Endothelial cell (in vitro differentiated cells): ENCODE data around the gene C11orf58. TPM values are rescaled to one million over a fixed set of nuclear protein-coding genes. Genes with fewer than 3 reads are reported as not detected.

Experiments used
- DNase-seq: peaks from one replicate; pipeline ENCODE4 v3.0.0; 2021; ENCODE audit warnings: low spot score
- H3K27ac Mint-ChIP-seq: one replicate; pipeline ENCODE4 v1.8.0; 2021; ENCODE audit warnings: mixed read lengths, inconsistent platforms; ENCODE audit not compliant: unreplicated experiment
- H3K27me3 Mint-ChIP-seq: one replicate; pipeline ENCODE4 v1.8.0; 2021; ENCODE audit warnings: mild to moderate bottlenecking, moderate library complexity, mixed read lengths, inconsistent platforms; ENCODE audit not compliant: unreplicated experiment
- H3K36me3 Mint-ChIP-seq: one replicate; pipeline ENCODE4 v1.8.0; 2021; ENCODE audit warnings: mild to moderate bottlenecking, low read depth, mixed read lengths, inconsistent platforms; ENCODE audit not compliant: unreplicated experiment
- H3K4me1 Mint-ChIP-seq: one replicate; pipeline ENCODE4 v1.8.0; 2021; ENCODE audit warnings: mild to moderate bottlenecking, mixed read lengths, inconsistent platforms; ENCODE audit not compliant: unreplicated experiment
- H3K4me3 Mint-ChIP-seq: one replicate; pipeline ENCODE4 v1.8.0; 2021; ENCODE audit warnings: mild to moderate bottlenecking, mixed read lengths, inconsistent platforms; ENCODE audit not compliant: unreplicated experiment
- H3K9me3 Mint-ChIP-seq: one replicate; pipeline ENCODE4 v1.8.0; 2021; ENCODE audit warnings: mixed read lengths, inconsistent platforms; ENCODE audit not compliant: unreplicated experiment
- long read RNA-seq: library from polyadenylated mRNA; unstranded; transcript quantifications from one replicate; pipeline ENCODE4 v2.0.0, GENCODE V29; 2020; ENCODE audit not compliant: unreplicated experiment
- total RNA-seq: library from RNA; stranded (reverse); fragmentation: NEBNext Ultra II Directional; extraction: Animal tissue kit (Norgen Biotek cat#: 25700); gene quantifications from one replicate; pipeline ENCODE4 v1.2.1, GENCODE V29; 2021; ENCODE audit not compliant: unreplicated experiment
- TF ChIP-seq, protein P1 (sequence below): fragments of 200-600 bp; sonication (generic); IDR thresholded peaks from one replicate; pipeline ENCODE4 v1.5.0; 2021; ENCODE audit warnings: antibody characterized with exemption; ENCODE audit not compliant: unreplicated experiment

The C11orf58 gene
- 125 TPM for total RNA-seq
- long read RNA-seq, transcript C11orf58-201 (5 exons, 2,049 nt): major isoform, 176 of 193 reads
- long read RNA-seq, partial matches to known transcripts: 1 of 193 reads
- long read RNA-seq, other reads (novel, unspliced or antisense): 14 of 193 reads

DNA sequence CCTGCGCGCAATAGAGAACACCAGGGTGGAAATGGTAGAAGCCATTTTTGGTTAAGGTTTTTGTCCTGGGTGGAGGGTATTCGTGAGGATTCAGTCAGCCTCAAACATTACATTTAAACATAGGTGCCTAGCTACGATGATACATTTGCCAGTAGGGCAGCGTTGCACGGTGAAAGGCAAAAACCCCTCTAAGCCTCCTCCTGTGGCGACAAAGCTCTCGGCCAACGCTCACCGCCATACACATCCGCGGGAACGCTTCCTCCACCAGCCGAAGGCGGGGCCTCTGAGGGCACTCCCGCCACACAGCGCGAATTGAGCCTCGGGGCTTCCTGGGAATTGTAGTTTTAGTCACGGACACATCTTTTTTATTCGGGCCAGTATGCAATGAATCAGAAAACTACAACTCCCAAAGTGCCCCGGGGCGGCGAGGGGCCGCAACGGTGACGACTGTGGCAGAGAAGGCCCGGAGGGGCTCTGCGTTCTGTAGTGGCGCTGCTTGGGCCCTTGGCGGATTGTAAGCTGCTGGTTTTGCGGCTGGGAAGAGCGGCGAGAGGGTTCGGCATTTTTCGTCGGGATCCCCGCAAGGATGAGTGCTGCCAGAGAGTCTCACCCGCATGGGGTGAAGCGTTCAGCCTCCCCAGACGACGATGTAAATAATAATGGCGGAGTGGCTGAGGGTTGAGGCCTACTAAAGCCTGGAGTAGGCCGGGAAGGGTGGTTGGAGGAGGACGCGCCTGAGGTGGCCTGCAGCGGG is at the start of gene C11orf58:
TSS of gene C11orf58 (plus strand) at position 455 of the 754 bp plus-strand sequence. CDS start at position 587, 132 bp downstream.
- H3K27ac Mint-ChIP-seq: no peak within 1 kb of the TSS
- peaks cover 6% of the 10 kb centered on the region for H3K36me3 Mint-ChIP-seq
- peak within 1 kb of the TSS; percentile 75 for H3K4me3 Mint-ChIP-seq

DNA sequence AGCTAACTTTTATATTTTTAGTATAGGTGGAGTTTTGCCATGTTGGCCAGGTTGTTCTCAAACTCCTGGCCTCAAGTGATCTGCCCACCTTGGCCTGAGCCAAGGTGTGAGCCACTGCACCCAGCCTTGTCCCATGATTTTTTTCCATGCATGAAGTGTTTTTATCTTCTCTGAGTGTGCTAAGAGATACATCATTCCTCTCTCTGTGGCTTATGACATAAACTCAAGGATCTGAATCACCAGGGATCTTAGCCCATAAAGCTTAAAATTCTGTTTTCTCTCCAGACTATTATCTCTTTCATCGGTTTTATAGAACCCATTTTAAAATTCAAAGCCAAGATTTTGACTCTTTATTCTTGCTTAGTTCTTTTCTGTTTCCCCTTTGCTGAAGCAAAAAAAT is 48.4 kb upstream of the C11orf58 start:
- H3K4me1 Mint-ChIP-seq: no peaks in the 10 kb centered on the region
- no peaks in the 10 kb centered on the region for H3K9me3 Mint-ChIP-seq
- no peak overlapping the region for H3K4me3 Mint-ChIP-seq
- no peaks in the 10 kb centered on the region for H3K36me3 Mint-ChIP-seq
- TF ChIP-seq, protein P1, sequence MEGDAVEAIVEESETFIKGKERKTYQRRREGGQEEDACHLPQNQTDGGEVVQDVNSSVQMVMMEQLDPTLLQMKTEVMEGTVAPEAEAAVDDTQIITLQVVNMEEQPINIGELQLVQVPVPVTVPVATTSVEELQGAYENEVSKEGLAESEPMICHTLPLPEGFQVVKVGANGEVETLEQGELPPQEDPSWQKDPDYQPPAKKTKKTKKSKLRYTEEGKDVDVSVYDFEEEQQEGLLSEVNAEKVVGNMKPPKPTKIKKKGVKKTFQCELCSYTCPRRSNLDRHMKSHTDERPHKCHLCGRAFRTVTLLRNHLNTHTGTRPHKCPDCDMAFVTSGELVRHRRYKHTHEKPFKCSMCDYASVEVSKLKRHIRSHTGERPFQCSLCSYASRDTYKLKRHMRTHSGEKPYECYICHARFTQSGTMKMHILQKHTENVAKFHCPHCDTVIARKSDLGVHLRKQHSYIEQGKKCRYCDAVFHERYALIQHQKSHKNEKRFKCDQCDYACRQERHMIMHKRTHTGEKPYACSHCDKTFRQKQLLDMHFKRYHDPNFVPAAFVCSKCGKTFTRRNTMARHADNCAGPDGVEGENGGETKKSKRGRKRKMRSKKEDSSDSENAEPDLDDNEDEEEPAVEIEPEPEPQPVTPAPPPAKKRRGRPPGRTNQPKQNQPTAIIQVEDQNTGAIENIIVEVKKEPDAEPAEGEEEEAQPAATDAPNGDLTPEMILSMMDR: no peak
- DNase-seq: no peak
- peaks cover 7% of the 10 kb centered on the region for H3K27me3 Mint-ChIP-seq
- H3K27ac Mint-ChIP-seq: no peak overlapping the region

More for the DNA sequence above, at the start of gene C11orf58:
- H3K4me1 Mint-ChIP-seq: peaks cover 7% of the 10 kb centered on the region
- H3K9me3 Mint-ChIP-seq: no peaks in the 10 kb centered on the region
- peak; percentile 95 for DNase-seq
- H3K27me3 Mint-ChIP-seq: peaks cover 4% of the 10 kb centered on the region
- TF ChIP-seq, protein P1: no peak

DNA sequence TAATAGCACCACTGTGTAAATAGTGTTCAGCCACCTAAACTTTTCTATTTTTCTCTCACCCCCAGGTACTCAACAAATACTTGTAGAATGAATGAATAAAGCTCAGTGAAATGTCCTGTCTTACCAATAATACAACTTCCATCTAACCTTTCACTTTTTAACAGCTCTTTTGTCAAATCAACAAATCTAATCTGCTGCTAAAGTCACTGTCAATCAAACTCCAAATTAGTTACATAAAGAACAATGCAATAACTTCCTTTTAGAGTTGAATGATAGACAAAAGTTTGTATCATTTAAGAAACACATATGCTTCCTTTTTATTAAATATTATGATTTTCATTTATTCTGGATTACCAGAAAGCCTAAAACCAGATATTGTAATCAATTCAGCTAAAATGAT is 34.7 kb upstream of the C11orf58 start:
- no peak overlapping the region for H3K4me3 Mint-ChIP-seq
- peaks cover 3% of the 10 kb centered on the region for H3K4me1 Mint-ChIP-seq
- no peaks in the 10 kb centered on the region for H3K36me3 Mint-ChIP-seq
- H3K27me3 Mint-ChIP-seq: no peaks in the 10 kb centered on the region
- H3K27ac Mint-ChIP-seq: no peak overlapping the region
- no peaks in the 10 kb centered on the region for H3K9me3 Mint-ChIP-seq
- no peak for DNase-seq
- TF ChIP-seq, protein P1: no peak

DNA sequence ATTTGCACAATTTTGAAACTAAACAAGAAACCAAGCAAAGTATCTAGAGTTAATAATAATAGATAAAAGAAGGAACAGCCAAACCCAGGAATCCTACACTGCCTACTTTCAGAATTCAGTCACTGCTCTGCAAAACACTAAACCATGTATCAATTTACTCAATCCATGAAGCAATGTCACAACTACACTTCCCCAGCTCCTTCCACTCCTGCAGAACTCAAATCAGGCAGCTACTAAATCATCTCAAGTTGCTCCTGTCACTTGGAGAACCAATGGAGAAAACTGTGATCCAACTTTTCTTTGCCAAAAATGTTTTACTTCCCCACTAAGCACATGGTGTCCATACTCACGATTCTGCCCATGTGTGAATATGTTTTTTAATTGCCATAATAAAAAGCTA is 24.9 kb upstream of the C11orf58 start:
- DNase-seq: no peak
- Mint-ChIP-seq H3K27ac (no peak overlapping the region), H3K4me3 (no peak overlapping the region), H3K4me1 (peaks cover 3% of the 10 kb centered on the region), H3K9me3 (no peaks in the 10 kb centered on the region), H3K27me3 (no peaks in the 10 kb centered on the region), H3K36me3 (no peaks in the 10 kb centered on the region)
- TF ChIP-seq, protein P1: no peak
